Activated naive CD8-positive, alpha-beta T cell treated with anti-CD3 and anti-CD28 coated beads for 36 hours (primary cell): ENCODE results near the gene APPL2. TPM values are rescaled to one million over a fixed set of nuclear protein-coding genes. Genes with fewer than 3 reads are reported as not detected.

ENCODE experiments used
- DNase-seq: peaks from one replicate; pipeline ENCODE4 v3.0.0; 2021
- H3K27ac Mint-ChIP-seq: one replicate; pipeline ENCODE4 v1.8.0; 2022; ENCODE audit warnings: mild to moderate bottlenecking, moderate library complexity, mixed read lengths
- H3K27me3 Mint-ChIP-seq: one replicate; pipeline ENCODE4 v1.8.0; 2022; ENCODE audit warnings: mild to moderate bottlenecking, mixed read lengths
- H3K36me3 Mint-ChIP-seq: one replicate; pipeline ENCODE4 v1.8.0; 2021; ENCODE audit warnings: mild to moderate bottlenecking, mixed read lengths
- H3K4me1 Mint-ChIP-seq: one replicate; pipeline ENCODE4 v1.8.0; 2021; ENCODE audit warnings: mixed read lengths
- H3K4me3 Mint-ChIP-seq: one replicate; pipeline ENCODE4 v1.8.0; 2022; ENCODE audit warnings: mild to moderate bottlenecking, moderate library complexity, mixed read lengths
- H3K9me3 Mint-ChIP-seq: one replicate; pipeline ENCODE4 v1.8.0; 2022; ENCODE audit warnings: mixed read lengths
- total RNA-seq, 2 experiments: library from RNA; stranded (reverse); gene quantifications; one replicate each; pipeline ENCODE4 v1.2.3, GENCODE V29; 2021

Gene APPL2
- total RNA-seq, 2 experiments from 2014 or later: 12.0 to 13.4 TPM

DNA sequence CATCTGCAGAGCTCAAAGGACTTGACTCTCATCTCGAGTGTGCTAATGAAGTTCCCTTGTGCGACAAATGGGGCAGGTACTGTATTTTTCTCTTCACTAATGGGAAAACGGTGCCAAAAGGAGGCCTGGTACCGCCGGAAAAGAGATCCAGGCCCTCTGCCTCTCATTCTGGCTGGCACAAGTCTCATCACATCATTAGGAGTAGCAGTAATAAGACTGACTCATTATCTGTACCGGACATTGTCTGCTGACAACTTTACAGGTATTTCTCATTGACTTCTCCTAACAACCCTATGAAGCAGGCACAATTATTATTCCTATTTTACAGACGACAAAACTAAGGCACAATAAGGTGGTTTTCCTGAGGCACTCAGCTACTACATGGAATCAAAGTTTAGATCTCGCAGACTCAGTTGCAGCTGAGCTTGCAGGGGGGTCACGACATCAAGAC, 668 bp downstream of the APPL2 start:
- peak overlapping the region; percentile 88 for H3K4me3 Mint-ChIP-seq
- peaks cover 2% of the 10 kb centered on the region for H3K9me3 Mint-ChIP-seq
- H3K27me3 Mint-ChIP-seq: no peaks in the 10 kb centered on the region
- H3K36me3 Mint-ChIP-seq: peaks cover 2% of the 10 kb centered on the region
- DNase-seq: no peak
- H3K27ac Mint-ChIP-seq: peak overlapping the region; percentile 80
- peaks cover 44% of the 10 kb centered on the region for H3K4me1 Mint-ChIP-seq

DNA sequence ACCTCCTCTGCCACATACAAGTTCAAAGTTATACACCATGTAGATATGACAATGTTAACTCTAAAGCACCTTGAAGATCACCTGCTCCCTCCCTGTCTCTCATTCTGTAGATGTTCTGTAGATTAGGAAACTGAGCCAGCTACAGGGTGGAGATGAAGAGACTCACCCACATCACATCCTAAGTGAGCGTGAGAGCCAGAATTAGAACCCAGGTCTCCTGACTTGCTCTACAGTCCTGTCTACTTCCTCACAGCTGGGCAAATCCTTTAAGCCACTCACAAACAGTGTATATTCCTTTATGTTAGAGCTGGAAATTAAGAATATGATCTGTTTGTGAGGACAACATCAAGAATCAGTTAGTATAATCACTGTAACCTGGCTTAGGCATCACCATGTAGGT, 1.8 kb downstream of the APPL2 start:
- Mint-ChIP-seq H3K4me3 (peak overlapping the region; percentile 88), H3K36me3 (peaks cover 2% of the 10 kb centered on the region), H3K9me3 (peaks cover 2% of the 10 kb centered on the region), H3K27ac (no peak overlapping the region), H3K27me3 (no peaks in the 10 kb centered on the region), H3K4me1 (peaks cover 52% of the 10 kb centered on the region)
- DNase-seq: no peak

DNA sequence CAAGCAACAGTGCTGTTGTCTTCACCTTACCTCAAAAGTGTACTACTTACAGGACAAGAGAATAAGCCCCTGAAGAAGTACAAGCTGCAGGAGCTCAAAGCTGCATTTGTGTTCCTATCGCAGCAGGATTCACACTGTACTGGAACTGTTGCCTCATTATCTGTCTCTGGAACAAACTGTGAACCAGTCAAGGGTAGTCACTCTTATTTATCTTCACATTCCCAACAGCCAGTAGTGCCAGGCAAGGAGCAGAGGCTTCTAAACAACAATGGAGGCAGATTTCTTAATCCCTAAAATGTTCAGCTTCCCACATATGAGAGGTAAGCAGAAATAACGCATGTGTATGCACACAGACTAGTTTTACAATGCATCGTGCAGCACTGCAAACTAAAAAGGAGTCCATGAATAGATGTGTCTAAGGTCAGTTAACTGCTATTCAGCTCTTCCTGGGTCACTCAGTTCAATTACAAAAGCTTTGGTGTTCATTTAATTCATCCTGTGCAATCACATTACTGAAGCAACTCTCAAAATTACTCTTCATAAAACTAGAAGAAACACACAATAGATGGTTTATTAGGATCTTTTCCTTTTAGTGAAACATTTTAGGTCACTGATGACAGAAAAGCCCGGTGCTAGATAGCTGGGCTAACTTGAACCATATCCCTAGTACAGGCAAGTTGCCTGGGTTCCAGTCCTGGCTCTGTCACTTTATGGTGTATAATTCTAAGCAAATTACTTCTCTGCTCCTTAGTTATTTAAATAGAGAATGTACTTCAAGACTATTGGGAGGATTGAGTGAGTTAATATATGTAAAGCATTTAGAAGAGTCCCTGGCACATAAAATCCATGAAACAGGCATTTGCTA, 2.7 kb downstream of the APPL2 start:
- H3K27ac Mint-ChIP-seq: no peak overlapping the region
- no peak for DNase-seq
- H3K27me3 Mint-ChIP-seq: no peaks in the 10 kb centered on the region
- H3K4me1 Mint-ChIP-seq: peaks cover 61% of the 10 kb centered on the region
- peaks cover 2% of the 10 kb centered on the region for H3K9me3 Mint-ChIP-seq
- peaks cover 8% of the 10 kb centered on the region for H3K36me3 Mint-ChIP-seq
- H3K4me3 Mint-ChIP-seq: no peak overlapping the region

DNA sequence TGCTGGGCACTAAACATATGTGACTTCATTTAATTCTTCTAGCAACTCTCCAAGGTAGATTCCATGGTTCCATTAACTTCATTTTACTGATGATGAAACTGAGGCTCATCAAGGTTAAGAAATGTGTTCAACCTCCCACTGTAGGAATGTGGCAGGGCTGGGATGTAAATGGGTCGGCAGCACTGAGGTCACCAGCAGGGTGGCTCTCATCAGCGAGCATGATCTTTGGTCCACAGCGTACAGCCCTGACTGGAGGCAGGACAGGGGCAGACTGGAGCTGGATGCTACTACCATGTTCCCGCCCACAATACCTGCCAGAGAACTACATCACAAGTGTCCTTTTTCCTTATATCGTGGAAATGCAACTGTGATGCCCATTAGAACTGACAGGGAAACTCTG, 4.6 kb downstream of the APPL2 start:
- DNase-seq: no peak
- H3K27ac Mint-ChIP-seq: no peak overlapping the region
- peaks cover 69% of the 10 kb centered on the region for H3K4me1 Mint-ChIP-seq
- H3K36me3 Mint-ChIP-seq: peaks cover 13% of the 10 kb centered on the region
- H3K27me3 Mint-ChIP-seq: no peaks in the 10 kb centered on the region
- H3K4me3 Mint-ChIP-seq: no peak overlapping the region
- H3K9me3 Mint-ChIP-seq: no peaks in the 10 kb centered on the region

DNA sequence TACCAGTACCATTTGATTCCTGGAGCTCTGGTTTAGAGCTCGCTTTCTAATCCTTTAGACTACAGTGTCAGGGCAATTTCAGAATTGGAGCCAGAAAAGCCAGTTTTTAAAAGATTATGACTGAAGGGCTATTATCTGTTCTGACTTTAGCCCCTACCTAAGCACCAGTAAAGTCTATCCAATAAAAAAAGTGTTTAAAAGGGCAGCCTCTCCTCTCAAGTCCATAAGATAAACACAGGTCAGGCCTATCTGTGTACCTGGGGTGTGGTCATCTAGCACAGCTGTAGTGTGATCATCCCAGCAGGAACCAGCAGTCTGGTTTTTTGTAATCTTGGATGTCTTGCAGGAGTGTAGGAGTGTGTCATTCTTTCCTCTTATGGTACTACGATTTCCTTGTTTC, 6.6 kb downstream of the APPL2 start:
- Mint-ChIP-seq H3K4me3 (no peak overlapping the region), H3K9me3 (no peaks in the 10 kb centered on the region), H3K27me3 (no peaks in the 10 kb centered on the region), H3K27ac (no peak overlapping the region), H3K4me1 (peaks cover 74% of the 10 kb centered on the region), H3K36me3 (peaks cover 21% of the 10 kb centered on the region)
- DNase-seq: no peak

DNA sequence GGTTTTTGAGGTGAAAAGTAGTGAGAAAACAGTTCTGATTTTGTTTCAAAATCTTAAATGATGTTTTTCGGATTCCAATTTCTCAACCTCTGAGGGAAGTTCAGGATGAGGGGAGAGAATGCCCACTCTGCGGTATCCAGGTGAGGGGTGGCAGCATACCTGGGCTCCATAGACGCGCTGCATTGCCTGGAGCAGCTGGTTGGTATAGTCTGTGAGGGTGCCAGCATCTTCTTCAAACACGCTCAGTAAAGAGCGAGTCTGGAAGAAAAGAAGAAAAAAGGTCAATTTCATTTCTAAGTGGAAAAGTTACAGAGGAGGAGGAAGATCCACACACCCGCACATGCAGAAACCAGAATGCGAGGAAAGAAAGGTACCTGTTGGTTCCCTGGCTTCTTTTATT, 7.0 kb downstream of the APPL2 start:
- no peak for DNase-seq
- Mint-ChIP-seq H3K9me3 (no peaks in the 10 kb centered on the region), H3K27ac (peak overlapping the region; percentile 21), H3K27me3 (no peaks in the 10 kb centered on the region), H3K4me3 (no peak overlapping the region), H3K4me1 (peaks cover 70% of the 10 kb centered on the region), H3K36me3 (peaks cover 21% of the 10 kb centered on the region)

DNA sequence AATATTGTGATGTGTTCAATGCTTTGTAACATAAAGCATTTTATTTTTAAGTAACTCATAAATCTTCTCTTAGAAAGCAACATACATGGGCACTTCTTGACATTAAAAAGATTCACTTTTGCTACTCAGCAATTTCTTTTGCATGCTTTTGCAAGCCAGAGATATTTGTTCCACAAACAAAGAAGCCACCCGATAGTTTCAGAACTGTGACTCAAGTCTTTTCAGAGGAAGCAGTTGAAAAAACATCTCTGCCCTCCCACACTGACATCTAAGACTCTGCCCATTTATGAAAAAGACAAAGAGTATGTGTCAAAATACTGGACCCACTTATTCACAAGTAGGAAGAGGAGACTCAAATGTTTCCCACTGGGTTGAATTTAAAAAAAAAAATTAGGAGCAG, 7.5 kb downstream of the APPL2 start:
- Mint-ChIP-seq H3K27me3 (no peaks in the 10 kb centered on the region), H3K4me3 (no peak overlapping the region)

DNA sequence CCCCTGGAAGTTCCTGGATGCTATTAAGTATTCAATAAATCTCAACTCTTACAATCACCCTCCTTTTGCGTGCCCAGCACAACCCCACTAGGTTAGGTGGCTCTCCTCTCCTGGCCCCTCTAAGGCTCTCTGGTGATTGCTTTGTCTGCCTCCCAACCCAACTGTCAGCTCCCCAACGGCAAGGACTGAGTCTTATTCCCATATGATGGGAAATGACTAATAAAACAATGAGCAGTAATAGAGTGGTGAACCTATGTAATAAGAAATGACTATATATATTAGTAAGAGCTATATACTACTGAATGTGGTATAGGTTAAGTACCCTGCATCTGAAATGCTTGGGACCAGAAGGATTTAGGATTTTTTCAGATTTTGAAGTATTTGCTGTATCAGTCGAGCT, 8.1 kb downstream of the APPL2 start:
- no peaks in the 10 kb centered on the region for H3K9me3 Mint-ChIP-seq
- no peak overlapping the region for H3K27ac Mint-ChIP-seq
- H3K36me3 Mint-ChIP-seq: peaks cover 21% of the 10 kb centered on the region
- H3K4me3 Mint-ChIP-seq: no peak overlapping the region
- no peaks in the 10 kb centered on the region for H3K27me3 Mint-ChIP-seq
- peaks cover 59% of the 10 kb centered on the region for H3K4me1 Mint-ChIP-seq
- DNase-seq: no peak

More for the DNA sequence above, 7.5 kb downstream of the APPL2 start:
- H3K36me3 Mint-ChIP-seq: peaks cover 21% of the 10 kb centered on the region
- DNase-seq: no peak
- peak overlapping the region; percentile 21 for H3K27ac Mint-ChIP-seq
- H3K9me3 Mint-ChIP-seq: no peaks in the 10 kb centered on the region
- H3K4me1 Mint-ChIP-seq: peaks cover 65% of the 10 kb centered on the region

DNA sequence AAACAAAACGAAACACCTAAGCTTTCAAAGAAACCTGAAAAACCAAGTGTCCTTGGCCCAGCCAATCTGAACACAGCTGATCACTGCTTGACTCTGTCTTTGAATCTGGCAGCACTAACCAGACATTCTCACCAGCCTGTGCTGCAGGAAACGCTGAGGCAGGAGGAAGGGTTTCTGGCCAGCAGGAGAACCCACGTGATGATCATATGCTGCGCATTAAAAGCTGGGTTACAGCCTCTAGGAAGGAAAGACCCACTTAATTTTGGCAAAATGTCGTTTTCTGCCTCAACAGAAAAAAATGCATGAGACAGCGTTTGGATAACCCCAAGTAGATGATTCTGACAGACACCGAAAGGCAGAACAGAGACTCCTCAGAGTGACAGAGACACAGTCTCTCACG, 9.8 kb downstream of the APPL2 start:
- no peaks in the 10 kb centered on the region for H3K27me3 Mint-ChIP-seq
- H3K27ac Mint-ChIP-seq: no peak overlapping the region
- peak; percentile 14 for DNase-seq
- no peaks in the 10 kb centered on the region for H3K9me3 Mint-ChIP-seq
- peaks cover 23% of the 10 kb centered on the region for H3K36me3 Mint-ChIP-seq
- peaks cover 53% of the 10 kb centered on the region for H3K4me1 Mint-ChIP-seq
- H3K4me3 Mint-ChIP-seq: no peak overlapping the region

DNA sequence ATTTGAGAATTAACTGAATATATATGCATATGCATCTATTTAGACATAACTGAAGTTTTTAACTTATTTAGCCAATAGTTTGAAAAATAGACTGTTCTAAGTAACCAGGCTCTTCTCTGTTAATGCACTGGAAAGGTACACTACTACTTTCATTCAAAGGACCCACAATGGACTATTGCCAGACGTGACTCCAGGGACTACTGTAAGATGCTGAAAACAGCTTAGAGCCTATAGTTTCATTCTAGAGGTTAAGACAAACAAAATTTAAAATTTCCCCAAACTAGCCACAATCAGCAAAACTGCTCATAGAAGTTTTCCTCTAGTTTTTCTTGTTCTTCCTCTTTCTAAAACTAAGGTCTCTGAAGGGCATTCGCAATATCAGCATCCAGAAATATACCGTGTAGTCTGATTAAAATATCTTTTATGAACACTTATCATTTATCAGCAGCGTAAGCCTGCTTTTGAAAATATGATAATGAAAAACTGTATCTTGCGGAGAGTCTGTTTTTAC, 10.4 kb downstream of the APPL2 start:
- no peaks in the 10 kb centered on the region for H3K27me3 Mint-ChIP-seq
- H3K9me3 Mint-ChIP-seq: no peaks in the 10 kb centered on the region
- H3K4me1 Mint-ChIP-seq: peaks cover 48% of the 10 kb centered on the region
- peaks cover 23% of the 10 kb centered on the region for H3K36me3 Mint-ChIP-seq
- H3K27ac Mint-ChIP-seq: no peak overlapping the region
- H3K4me3 Mint-ChIP-seq: no peak overlapping the region
- DNase-seq: no peak

DNA sequence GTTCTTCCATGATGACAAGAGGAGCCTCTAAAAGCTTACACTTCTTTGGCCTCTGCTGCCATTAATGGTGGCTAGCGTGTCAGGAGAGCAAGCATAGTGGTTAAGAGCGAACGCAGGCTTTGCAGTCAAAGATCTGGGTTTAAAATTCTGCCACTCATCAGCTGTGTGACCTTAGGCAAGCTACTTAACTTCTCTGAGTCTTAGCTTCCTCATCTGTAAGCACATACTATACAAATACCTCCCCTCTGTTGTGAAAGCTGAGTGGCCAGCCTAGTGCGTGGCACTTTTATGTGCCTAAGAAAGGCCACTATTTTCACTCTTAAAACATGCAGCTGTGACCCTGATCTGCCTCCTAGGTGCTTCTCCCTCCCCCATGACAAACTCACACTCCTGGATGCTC, 11.6 kb downstream of the APPL2 start:
- Mint-ChIP-seq H3K36me3 (peaks cover 23% of the 10 kb centered on the region), H3K4me1 (peaks cover 41% of the 10 kb centered on the region), H3K27me3 (no peaks in the 10 kb centered on the region), H3K9me3 (no peaks in the 10 kb centered on the region), H3K27ac (no peak overlapping the region), H3K4me3 (no peak overlapping the region)
- DNase-seq: no peak

DNA sequence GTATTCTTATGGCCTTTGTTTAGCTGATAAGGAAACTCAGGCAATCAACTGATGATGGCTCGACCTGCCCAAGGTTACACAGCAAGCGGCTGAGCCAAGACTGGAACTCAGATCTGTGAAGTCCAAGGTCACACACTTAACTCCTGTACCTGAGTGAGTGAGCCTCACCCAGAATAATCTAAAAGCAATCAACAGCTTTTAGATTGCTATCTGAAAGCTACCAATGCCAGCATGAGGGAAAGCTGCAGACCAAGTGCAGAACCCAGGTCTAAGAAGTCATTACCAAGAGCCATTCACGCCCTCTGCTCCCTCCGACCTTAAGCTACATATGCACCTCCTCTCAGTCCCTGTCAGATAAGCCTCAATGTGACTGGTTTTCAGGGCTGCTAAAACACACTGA, 12.1 kb downstream of the APPL2 start:
- H3K36me3 Mint-ChIP-seq: peaks cover 21% of the 10 kb centered on the region
- H3K27ac Mint-ChIP-seq: no peak overlapping the region
- H3K4me3 Mint-ChIP-seq: no peak overlapping the region
- no peaks in the 10 kb centered on the region for H3K9me3 Mint-ChIP-seq
- DNase-seq: no peak
- peaks cover 36% of the 10 kb centered on the region for H3K4me1 Mint-ChIP-seq
- H3K27me3 Mint-ChIP-seq: no peaks in the 10 kb centered on the region

DNA sequence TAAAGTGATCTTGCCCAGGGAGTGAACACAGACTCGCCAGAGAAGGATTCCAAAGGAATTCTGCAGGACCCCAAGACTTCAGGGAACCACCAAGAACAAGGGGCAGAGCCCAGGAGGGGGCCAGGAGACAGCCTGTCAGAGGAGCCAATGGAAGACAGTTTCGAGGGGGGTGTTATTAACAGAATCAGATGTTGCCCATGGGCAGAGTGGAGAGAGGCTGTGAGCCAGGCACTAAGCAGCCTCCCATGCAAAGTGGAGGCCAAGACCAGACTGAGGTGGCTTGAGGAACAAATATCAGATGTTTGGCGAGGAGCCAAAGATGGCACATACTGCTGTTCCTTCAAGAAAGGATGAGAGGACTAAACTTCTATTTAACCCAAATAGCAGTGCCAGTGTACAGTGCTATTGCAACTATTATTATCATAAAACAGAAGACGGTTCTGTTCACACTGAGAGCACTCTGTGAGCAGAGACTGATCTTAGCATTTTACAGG, 12.6 kb downstream of the APPL2 start:
- Mint-ChIP-seq H3K9me3 (no peaks in the 10 kb centered on the region), H3K27me3 (no peaks in the 10 kb centered on the region), H3K4me3 (no peak overlapping the region), H3K36me3 (peaks cover 18% of the 10 kb centered on the region), H3K27ac (no peak overlapping the region), H3K4me1 (peaks cover 31% of the 10 kb centered on the region)
- no peak for DNase-seq

DNA sequence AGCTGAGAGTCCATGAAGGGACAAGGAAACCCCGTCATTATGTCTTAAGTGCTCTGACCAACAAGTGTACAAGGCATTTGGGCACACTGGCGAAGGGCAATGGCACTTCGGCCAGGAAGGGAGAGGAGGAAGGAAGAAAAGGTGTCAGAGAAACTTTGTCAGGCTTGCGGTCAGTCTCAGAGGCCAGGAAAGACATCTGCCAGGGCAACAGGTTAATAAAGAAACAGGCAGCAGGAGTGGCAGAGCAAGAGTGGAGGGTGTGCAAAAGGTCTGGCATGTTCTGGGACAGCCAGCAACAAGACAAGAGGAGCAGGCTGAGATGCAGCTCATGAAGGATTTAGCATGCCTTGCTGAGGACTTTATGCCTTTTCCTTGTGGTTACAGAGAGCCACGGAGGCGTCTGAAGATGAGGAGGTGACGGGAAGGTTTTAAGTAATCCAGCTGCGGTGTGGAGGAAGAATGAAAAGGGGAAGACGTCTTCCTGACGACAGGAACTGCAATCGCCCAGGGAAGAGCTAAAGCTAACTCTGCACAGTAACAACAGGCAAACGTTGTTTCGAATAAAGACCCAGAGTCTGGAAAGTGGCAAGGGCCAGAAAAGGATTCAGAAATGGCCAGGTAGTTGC, 13.1 kb downstream of the APPL2 start:
- Mint-ChIP-seq H3K4me3 (no peak overlapping the region), H3K4me1 (peaks cover 27% of the 10 kb centered on the region), H3K27me3 (no peaks in the 10 kb centered on the region), H3K27ac (no peak overlapping the region), H3K9me3 (no peaks in the 10 kb centered on the region), H3K36me3 (peaks cover 18% of the 10 kb centered on the region)
- no peak for DNase-seq

DNA sequence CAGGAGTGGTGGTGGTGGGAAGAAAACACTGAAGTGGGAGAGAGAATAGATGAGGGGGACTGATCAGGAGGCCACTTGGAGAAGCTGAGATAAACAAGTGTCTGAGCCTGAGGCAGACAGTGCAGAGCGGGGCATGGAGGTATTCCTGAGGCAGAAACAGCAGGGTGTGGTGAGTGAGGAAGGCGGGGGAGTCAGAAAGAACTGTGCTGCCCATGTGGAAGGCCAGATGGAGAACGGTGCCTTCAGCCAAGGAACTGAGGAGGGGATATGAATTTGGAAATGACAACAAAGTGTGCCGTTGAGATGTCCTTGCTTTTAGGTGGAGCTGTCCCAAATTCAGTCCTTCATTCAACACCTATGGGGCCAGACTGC, 13.7 kb downstream of the APPL2 start:
- no peak for DNase-seq
- Mint-ChIP-seq H3K4me3 (no peak overlapping the region), H3K36me3 (peaks cover 15% of the 10 kb centered on the region), H3K27me3 (no peaks in the 10 kb centered on the region), H3K27ac (no peak overlapping the region), H3K4me1 (peaks cover 23% of the 10 kb centered on the region), H3K9me3 (no peaks in the 10 kb centered on the region)
